ENCODE measurements around the gene NANS.

Gene NANS

GRCh38 chr9:98046180-98046543, 10.4 kb upstream of the NANS start:
- TF ChIP-seq ZNF70 (CRISPR knock-in tag; IDR thresholded peaks at IDR 0.05): no peak
- TF ChIP-seq TOX (CRISPR knock-in tag; IDR thresholded peaks at IDR 0.05; ENCODE audit: borderline replicate concordance): no peak
- TF ChIP-seq ZNF8 (CRISPR knock-in tag; IDR thresholded peaks at IDR 0.05): no peak
- TF ChIP-seq PATZ1 (CRISPR knock-in tag; IDR thresholded peaks at IDR 0.05; ENCODE audit: borderline replicate concordance): no peak
- no peak for TF ChIP-seq CSDC2 (CRISPR knock-in tag; IDR thresholded peaks at IDR 0.05)
- TF ChIP-seq GLIS3 (CRISPR knock-in tag; IDR thresholded peaks at IDR 0.05): no peak
- TF ChIP-seq, protein P1, sequence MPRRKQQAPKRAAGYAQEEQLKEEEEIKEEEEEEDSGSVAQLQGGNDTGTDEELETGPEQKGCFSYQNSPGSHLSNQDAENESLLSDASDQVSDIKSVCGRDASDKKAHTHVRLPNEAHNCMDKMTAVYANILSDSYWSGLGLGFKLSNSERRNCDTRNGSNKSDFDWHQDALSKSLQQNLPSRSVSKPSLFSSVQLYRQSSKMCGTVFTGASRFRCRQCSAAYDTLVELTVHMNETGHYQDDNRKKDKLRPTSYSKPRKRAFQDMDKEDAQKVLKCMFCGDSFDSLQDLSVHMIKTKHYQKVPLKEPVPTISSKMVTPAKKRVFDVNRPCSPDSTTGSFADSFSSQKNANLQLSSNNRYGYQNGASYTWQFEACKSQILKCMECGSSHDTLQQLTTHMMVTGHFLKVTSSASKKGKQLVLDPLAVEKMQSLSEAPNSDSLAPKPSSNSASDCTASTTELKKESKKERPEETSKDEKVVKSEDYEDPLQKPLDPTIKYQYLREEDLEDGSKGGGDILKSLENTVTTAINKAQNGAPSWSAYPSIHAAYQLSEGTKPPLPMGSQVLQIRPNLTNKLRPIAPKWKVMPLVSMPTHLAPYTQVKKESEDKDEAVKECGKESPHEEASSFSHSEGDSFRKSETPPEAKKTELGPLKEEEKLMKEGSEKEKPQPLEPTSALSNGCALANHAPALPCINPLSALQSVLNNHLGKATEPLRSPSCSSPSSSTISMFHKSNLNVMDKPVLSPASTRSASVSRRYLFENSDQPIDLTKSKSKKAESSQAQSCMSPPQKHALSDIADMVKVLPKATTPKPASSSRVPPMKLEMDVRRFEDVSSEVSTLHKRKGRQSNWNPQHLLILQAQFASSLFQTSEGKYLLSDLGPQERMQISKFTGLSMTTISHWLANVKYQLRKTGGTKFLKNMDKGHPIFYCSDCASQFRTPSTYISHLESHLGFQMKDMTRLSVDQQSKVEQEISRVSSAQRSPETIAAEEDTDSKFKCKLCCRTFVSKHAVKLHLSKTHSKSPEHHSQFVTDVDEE (CRISPR knock-in tag; IDR thresholded peaks at IDR 0.05): no peak
- TF ChIP-seq ARNTL (CRISPR knock-in tag; IDR thresholded peaks at IDR 0.05; ENCODE audit: borderline replicate concordance, low read depth): no peak
- TF ChIP-seq SNAI2 (CRISPR knock-in tag; IDR thresholded peaks at IDR 0.05): no peak
- TF ChIP-seq, protein P2, sequence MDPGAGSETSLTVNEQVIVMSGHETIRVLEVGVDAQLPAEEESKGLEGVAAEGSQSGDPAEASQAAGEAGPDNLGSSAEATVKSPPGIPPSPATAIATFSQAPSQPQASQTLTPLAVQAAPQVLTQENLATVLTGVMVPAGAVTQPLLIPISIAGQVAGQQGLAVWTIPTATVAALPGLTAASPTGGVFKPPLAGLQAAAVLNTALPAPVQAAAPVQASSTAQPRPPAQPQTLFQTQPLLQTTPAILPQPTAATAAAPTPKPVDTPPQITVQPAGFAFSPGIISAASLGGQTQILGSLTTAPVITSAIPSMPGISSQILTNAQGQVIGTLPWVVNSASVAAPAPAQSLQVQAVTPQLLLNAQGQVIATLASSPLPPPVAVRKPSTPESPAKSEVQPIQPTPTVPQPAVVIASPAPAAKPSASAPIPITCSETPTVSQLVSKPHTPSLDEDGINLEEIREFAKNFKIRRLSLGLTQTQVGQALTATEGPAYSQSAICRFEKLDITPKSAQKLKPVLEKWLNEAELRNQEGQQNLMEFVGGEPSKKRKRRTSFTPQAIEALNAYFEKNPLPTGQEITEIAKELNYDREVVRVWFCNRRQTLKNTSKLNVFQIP (CRISPR knock-in tag; IDR thresholded peaks at IDR 0.05; ENCODE audit: borderline replicate concordance, low read depth): no peak
- TF ChIP-seq BACH2 (CRISPR knock-in tag; IDR thresholded peaks at IDR 0.05; ENCODE audit: borderline replicate concordance): no peak
- no peak for TF ChIP-seq PPARA (CRISPR knock-in tag; IDR thresholded peaks at IDR 0.05; ENCODE audit: borderline replicate concordance)
- no peak for ATAC-seq

GRCh38 chr9:98047002-98047401, 9.5 kb upstream of the NANS start:
- TF ChIP-seq ZFP3 (CRISPR knock-in tag; IDR thresholded peaks at IDR 0.05) (no peak), GLIS3 (CRISPR knock-in tag; IDR thresholded peaks at IDR 0.05) (no peak), PPARA (CRISPR knock-in tag; IDR thresholded peaks at IDR 0.05; ENCODE audit: borderline replicate concordance) (no peak), ISL1 (CRISPR knock-in tag; IDR thresholded peaks at IDR 0.05) (no peak), BACH2 (CRISPR knock-in tag; IDR thresholded peaks at IDR 0.05; ENCODE audit: borderline replicate concordance) (no peak), PATZ1 (CRISPR knock-in tag; IDR thresholded peaks at IDR 0.05; ENCODE audit: borderline replicate concordance) (no peak)
- ATAC-seq: no peak

- no peak for ATAC-seq
- TF ChIP-seq, protein P2 (CRISPR knock-in tag; IDR thresholded peaks at IDR 0.05; ENCODE audit: borderline replicate concordance, low read depth): no peak
- TF ChIP-seq GLIS3 (CRISPR knock-in tag; IDR thresholded peaks at IDR 0.05): no peak
- TF ChIP-seq ZNF70 (CRISPR knock-in tag; IDR thresholded peaks at IDR 0.05): no peak
- TF ChIP-seq TOX (CRISPR knock-in tag; IDR thresholded peaks at IDR 0.05; ENCODE audit: borderline replicate concordance): no peak
- TF ChIP-seq, protein P3, sequence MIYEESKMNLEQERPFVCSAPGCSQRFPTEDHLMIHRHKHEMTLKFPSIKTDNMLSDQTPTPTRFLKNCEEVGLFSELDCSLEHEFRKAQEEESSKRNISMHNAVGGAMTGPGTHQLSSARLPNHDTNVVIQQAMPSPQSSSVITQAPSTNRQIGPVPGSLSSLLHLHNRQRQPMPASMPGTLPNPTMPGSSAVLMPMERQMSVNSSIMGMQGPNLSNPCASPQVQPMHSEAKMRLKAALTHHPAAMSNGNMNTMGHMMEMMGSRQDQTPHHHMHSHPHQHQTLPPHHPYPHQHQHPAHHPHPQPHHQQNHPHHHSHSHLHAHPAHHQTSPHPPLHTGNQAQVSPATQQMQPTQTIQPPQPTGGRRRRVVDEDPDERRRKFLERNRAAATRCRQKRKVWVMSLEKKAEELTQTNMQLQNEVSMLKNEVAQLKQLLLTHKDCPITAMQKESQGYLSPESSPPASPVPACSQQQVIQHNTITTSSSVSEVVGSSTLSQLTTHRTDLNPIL (CRISPR knock-in tag; IDR thresholded peaks at IDR 0.05; ENCODE audit: low read depth): no peak
- no peak for TF ChIP-seq PATZ1 (CRISPR knock-in tag; IDR thresholded peaks at IDR 0.05; ENCODE audit: borderline replicate concordance)
- TF ChIP-seq SNAI2 (CRISPR knock-in tag; IDR thresholded peaks at IDR 0.05): no peak
- TF ChIP-seq CSRNP3 (CRISPR knock-in tag; IDR thresholded peaks at IDR 0.05): no peak
- no peak for TF ChIP-seq BACH2 (CRISPR knock-in tag; IDR thresholded peaks at IDR 0.05; ENCODE audit: borderline replicate concordance)
Measured at GRCh38 chr9:98049288-98050072, 7.1 kb upstream of the NANS start.
